WTC11 (cell line): Measurements from ENCODE around the gene LYPD1. TPM values are rescaled to one million over a fixed set of nuclear protein-coding genes. Genes with fewer than 3 reads are reported as not detected.

ENCODE experiments used
- ATF1 ChIP-seq: sonication (generic); formaldehyde crosslinking; IDR thresholded peaks from 2 replicates; pipeline ENCODE4 v1.8.1; 2023; ENCODE audit warnings: mild to moderate bottlenecking, moderate library complexity, missing genetic modification reagents
- CDX4 ChIP-seq: fragments of 250-450 bp; sonication (Bioruptor Pico); IDR thresholded peaks from 2 replicates; pipeline ENCODE4 v1.9.0; 2021; ENCODE audit warnings: moderate library complexity, mild to moderate bottlenecking, inconsistent platforms, borderline replicate concordance
- NR3C1 ChIP-seq: sonication (generic); formaldehyde crosslinking; conservative IDR thresholded peaks from 2 replicates; pipeline ENCODE4 v1.8.1; 2023; ENCODE audit warnings: low read depth, mild to moderate bottlenecking, missing genetic modification reagents
- ZBTB43 ChIP-seq: sonication (generic); formaldehyde crosslinking; IDR thresholded peaks from 2 replicates; pipeline ENCODE4 v1.8.1; 2023; ENCODE audit warnings: mild to moderate bottlenecking, missing genetic modification reagents
- ZNF121 ChIP-seq: sonication (generic); formaldehyde crosslinking; IDR thresholded peaks from 2 replicates; pipeline ENCODE4 v1.8.0; 2023; ENCODE audit warnings: missing genetic modification reagents
- ZNF138 ChIP-seq: sonication (generic); formaldehyde crosslinking; conservative IDR thresholded peaks from 2 replicates; pipeline ENCODE4 v1.8.1; 2022; ENCODE audit warnings: mild to moderate bottlenecking, moderate library complexity, missing genetic modification reagents
- ZNF317 ChIP-seq: sonication (generic); formaldehyde crosslinking; IDR thresholded peaks from 2 replicates; pipeline ENCODE4 v1.8.1; 2023; ENCODE audit warnings: low read depth, mild to moderate bottlenecking, moderate library complexity, missing genetic modification reagents, borderline replicate concordance
- total RNA-seq: library from RNA; stranded (reverse); gene quantifications from 3 replicates; pipeline ENCODE4 v1.2.3, GENCODE V29; 2021
- TF ChIP-seq, protein P1 (sequence below): fragments of 250-450 bp; sonication (Bioruptor Pico); IDR thresholded peaks from 2 replicates; pipeline ENCODE4 v1.9.0; 2021; ENCODE audit warnings: mild to moderate bottlenecking, borderline replicate concordance
- TF ChIP-seq, protein P2 (sequence below): fragments of 250-450 bp; sonication (Bioruptor Pico); IDR thresholded peaks from 2 replicates; pipeline ENCODE4 v2.1.2; 2022; ENCODE audit warnings: mild to moderate bottlenecking, moderate library complexity
- TF ChIP-seq, protein P3 (sequence below): sonication (generic); formaldehyde crosslinking; IDR thresholded peaks from 2 replicates; pipeline ENCODE4 v1.8.1; 2023; ENCODE audit warnings: mild to moderate bottlenecking, missing genetic modification reagents
- TF ChIP-seq, protein P4 (sequence below): fragments of 200-600 bp; IDR thresholded peaks from 2 replicates; pipeline ENCODE4 v1.8.0; 2022; ENCODE audit warnings: antibody characterized with exemption
- TF ChIP-seq, protein P5 (sequence below): sonication (generic); formaldehyde crosslinking; IDR thresholded peaks from 2 replicates; pipeline ENCODE4 v1.8.0; 2023; ENCODE audit warnings: missing genetic modification reagents, mild to moderate bottlenecking, borderline replicate concordance

LYPD1 gene
- total RNA-seq, 1 experiment from 2014 or later = 2.8 TPM

DNA sequence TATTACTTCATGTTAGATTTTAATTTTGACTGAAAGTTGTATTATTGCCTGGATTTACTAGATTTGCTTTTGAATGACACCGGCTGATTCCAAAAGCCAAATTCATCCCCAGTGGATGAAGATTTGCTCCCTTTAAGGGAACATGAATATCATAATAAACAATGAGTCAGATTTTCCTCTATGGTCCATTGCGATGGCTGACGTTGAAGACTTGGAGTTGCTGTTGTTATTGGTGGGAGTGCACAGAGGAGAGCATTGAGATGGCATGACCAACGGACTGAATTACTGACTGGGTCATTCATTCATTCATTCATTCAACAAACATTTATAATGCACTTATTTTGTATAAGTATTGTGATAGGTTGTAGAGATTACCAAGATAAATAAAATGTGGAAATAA is 33.4 kb upstream of the LYPD1 start (continued):
- TF ChIP-seq, protein P1, sequence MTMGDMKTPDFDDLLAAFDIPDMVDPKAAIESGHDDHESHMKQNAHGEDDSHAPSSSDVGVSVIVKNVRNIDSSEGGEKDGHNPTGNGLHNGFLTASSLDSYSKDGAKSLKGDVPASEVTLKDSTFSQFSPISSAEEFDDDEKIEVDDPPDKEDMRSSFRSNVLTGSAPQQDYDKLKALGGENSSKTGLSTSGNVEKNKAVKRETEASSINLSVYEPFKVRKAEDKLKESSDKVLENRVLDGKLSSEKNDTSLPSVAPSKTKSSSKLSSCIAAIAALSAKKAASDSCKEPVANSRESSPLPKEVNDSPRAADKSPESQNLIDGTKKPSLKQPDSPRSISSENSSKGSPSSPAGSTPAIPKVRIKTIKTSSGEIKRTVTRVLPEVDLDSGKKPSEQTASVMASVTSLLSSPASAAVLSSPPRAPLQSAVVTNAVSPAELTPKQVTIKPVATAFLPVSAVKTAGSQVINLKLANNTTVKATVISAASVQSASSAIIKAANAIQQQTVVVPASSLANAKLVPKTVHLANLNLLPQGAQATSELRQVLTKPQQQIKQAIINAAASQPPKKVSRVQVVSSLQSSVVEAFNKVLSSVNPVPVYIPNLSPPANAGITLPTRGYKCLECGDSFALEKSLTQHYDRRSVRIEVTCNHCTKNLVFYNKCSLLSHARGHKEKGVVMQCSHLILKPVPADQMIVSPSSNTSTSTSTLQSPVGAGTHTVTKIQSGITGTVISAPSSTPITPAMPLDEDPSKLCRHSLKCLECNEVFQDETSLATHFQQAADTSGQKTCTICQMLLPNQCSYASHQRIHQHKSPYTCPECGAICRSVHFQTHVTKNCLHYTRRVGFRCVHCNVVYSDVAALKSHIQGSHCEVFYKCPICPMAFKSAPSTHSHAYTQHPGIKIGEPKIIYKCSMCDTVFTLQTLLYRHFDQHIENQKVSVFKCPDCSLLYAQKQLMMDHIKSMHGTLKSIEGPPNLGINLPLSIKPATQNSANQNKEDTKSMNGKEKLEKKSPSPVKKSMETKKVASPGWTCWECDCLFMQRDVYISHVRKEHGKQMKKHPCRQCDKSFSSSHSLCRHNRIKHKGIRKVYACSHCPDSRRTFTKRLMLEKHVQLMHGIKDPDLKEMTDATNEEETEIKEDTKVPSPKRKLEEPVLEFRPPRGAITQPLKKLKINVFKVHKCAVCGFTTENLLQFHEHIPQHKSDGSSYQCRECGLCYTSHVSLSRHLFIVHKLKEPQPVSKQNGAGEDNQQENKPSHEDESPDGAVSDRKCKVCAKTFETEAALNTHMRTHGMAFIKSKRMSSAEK (CRISPR knock-in tag) = no peak
- TF ChIP-seq ATF1 (CRISPR knock-in tag) = no peak
- TF ChIP-seq, protein P2, sequence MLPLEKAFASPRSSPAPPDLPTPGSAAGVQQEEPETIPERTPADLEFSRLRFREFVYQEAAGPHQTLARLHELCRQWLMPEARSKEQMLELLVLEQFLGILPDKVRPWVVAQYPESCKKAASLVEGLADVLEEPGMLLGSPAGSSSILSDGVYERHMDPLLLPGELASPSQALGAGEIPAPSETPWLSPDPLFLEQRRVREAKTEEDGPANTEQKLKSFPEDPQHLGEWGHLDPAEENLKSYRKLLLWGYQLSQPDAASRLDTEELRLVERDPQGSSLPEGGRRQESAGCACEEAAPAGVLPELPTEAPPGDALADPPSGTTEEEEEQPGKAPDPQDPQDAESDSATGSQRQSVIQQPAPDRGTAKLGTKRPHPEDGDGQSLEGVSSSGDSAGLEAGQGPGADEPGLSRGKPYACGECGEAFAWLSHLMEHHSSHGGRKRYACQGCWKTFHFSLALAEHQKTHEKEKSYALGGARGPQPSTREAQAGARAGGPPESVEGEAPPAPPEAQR (CRISPR knock-in tag) = no peak
- TF ChIP-seq, protein P3, sequence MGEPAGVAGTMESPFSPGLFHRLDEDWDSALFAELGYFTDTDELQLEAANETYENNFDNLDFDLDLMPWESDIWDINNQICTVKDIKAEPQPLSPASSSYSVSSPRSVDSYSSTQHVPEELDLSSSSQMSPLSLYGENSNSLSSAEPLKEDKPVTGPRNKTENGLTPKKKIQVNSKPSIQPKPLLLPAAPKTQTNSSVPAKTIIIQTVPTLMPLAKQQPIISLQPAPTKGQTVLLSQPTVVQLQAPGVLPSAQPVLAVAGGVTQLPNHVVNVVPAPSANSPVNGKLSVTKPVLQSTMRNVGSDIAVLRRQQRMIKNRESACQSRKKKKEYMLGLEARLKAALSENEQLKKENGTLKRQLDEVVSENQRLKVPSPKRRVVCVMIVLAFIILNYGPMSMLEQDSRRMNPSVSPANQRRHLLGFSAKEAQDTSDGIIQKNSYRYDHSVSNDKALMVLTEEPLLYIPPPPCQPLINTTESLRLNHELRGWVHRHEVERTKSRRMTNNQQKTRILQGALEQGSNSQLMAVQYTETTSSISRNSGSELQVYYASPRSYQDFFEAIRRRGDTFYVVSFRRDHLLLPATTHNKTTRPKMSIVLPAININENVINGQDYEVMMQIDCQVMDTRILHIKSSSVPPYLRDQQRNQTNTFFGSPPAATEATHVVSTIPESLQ (CRISPR knock-in tag) = no peak
- no peak for TF ChIP-seq ZNF317
- TF ChIP-seq NR3C1 (CRISPR knock-in tag) = no peak
- TF ChIP-seq, protein P4, sequence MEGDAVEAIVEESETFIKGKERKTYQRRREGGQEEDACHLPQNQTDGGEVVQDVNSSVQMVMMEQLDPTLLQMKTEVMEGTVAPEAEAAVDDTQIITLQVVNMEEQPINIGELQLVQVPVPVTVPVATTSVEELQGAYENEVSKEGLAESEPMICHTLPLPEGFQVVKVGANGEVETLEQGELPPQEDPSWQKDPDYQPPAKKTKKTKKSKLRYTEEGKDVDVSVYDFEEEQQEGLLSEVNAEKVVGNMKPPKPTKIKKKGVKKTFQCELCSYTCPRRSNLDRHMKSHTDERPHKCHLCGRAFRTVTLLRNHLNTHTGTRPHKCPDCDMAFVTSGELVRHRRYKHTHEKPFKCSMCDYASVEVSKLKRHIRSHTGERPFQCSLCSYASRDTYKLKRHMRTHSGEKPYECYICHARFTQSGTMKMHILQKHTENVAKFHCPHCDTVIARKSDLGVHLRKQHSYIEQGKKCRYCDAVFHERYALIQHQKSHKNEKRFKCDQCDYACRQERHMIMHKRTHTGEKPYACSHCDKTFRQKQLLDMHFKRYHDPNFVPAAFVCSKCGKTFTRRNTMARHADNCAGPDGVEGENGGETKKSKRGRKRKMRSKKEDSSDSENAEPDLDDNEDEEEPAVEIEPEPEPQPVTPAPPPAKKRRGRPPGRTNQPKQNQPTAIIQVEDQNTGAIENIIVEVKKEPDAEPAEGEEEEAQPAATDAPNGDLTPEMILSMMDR = no peak
- TF ChIP-seq ZBTB43 (CRISPR knock-in tag) = no peak
- no peak for TF ChIP-seq CDX4 (CRISPR knock-in tag)
- no peak for TF ChIP-seq ZNF138 (CRISPR knock-in tag)
- TF ChIP-seq ZNF121 (CRISPR knock-in tag) = no peak
- TF ChIP-seq, protein P5, sequence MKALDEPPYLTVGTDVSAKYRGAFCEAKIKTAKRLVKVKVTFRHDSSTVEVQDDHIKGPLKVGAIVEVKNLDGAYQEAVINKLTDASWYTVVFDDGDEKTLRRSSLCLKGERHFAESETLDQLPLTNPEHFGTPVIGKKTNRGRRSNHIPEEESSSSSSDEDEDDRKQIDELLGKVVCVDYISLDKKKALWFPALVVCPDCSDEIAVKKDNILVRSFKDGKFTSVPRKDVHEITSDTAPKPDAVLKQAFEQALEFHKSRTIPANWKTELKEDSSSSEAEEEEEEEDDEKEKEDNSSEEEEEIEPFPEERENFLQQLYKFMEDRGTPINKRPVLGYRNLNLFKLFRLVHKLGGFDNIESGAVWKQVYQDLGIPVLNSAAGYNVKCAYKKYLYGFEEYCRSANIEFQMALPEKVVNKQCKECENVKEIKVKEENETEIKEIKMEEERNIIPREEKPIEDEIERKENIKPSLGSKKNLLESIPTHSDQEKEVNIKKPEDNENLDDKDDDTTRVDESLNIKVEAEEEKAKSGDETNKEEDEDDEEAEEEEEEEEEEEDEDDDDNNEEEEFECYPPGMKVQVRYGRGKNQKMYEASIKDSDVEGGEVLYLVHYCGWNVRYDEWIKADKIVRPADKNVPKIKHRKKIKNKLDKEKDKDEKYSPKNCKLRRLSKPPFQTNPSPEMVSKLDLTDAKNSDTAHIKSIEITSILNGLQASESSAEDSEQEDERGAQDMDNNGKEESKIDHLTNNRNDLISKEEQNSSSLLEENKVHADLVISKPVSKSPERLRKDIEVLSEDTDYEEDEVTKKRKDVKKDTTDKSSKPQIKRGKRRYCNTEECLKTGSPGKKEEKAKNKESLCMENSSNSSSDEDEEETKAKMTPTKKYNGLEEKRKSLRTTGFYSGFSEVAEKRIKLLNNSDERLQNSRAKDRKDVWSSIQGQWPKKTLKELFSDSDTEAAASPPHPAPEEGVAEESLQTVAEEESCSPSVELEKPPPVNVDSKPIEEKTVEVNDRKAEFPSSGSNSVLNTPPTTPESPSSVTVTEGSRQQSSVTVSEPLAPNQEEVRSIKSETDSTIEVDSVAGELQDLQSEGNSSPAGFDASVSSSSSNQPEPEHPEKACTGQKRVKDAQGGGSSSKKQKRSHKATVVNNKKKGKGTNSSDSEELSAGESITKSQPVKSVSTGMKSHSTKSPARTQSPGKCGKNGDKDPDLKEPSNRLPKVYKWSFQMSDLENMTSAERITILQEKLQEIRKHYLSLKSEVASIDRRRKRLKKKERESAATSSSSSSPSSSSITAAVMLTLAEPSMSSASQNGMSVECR (CRISPR knock-in tag) = no peak
